Transverse colon (tissue), 4 donors: Measurements from ENCODE around the gene KIF2A. TPM values are rescaled to one million over a fixed set of nuclear protein-coding genes. Genes with fewer than 3 reads are reported as not detected.

Source experiments
- DNase-seq: peaks from one replicate; pipeline ENCODE4 v3.0.0-alpha.2; 2019
- H3K27ac ChIP-seq, 4 donors: fragments of 200-600 bp; sonication (generic); 2 replicates each; pipeline ENCODE4 v1.5.1; 2016 to 2018; ENCODE audit warnings: inconsistent platforms in 4 of 4
- H3K27me3 ChIP-seq: fragments of 200-600 bp; sonication (generic); 2 replicates; pipeline ENCODE4 v1.5.1; 2017; ENCODE audit warnings: inconsistent platforms
- H3K36me3 ChIP-seq, 4 donors: fragments of 200-600 bp; sonication (generic); 2 replicates each; pipeline ENCODE4 v1.5.1; 2017 to 2019; ENCODE audit warnings: inconsistent platforms in 4 of 4
- H3K4me1 ChIP-seq, 4 donors: fragments of 200-600 bp; sonication (generic); 2 replicates each; pipeline ENCODE4 v1.5.1; 2017 to 2020; ENCODE audit warnings: inconsistent platforms in 4 of 4
- H3K4me3 ChIP-seq, 4 donors: fragments of 200-600 bp; sonication (generic); 1 replicate in 1 of 4; 2 replicates in 3 of 4; pipeline versions ENCODE4 v1.5.1 to v1.6.1; 2017 to 2019; ENCODE audit warnings: inconsistent platforms in 4 of 4
- H3K9me3 ChIP-seq, 2 donors: fragments of 200-600 bp; sonication (generic); 2 replicates each; pipeline ENCODE4 v1.5.1; 2017 to 2019; ENCODE audit warnings: inconsistent platforms in 2 of 2
- CTCF ChIP-seq, 5 experiments: fragments of 200-600 bp in 3 of 5; fragments of 450-650 bp in 2 of 5; sonication (generic) in 3 of 5; IDR thresholded peaks; 1 replicate in 2 of 5; 2 replicates in 3 of 5; pipeline ENCODE4 v1.5.1; 2016 to 2017; ENCODE audit warnings: antibody characterized with exemption in 5 of 5, inconsistent platforms in 3 of 5, mild to moderate bottlenecking in 2 of 5, moderate library complexity in 1 of 5
- EP300 ChIP-seq: sonication (generic); formaldehyde crosslinking; IDR thresholded peaks from one replicate; pipeline ENCODE4 v1.6.1; 2017; ENCODE audit warnings: antibody characterized with exemption, low read depth
- POLR2A ChIP-seq: fragments of 450-650 bp; IDR thresholded peaks from one replicate; pipeline ENCODE4 v1.6.1; 2016; ENCODE audit warnings: antibody characterized with exemption, mild to moderate bottlenecking, moderate library complexity
- POLR2AphosphoS5 ChIP-seq, 3 donors: sonication (generic); formaldehyde crosslinking; IDR thresholded peaks; one replicate each; pipeline ENCODE4 v1.6.1; 2016; ENCODE audit warnings: antibody characterized with exemption in 3 of 3
- WGBS, 2 donors: methylation state at CpG; one replicate each; pipeline ENCODE4 v1.1.5; 2018; ENCODE audit warnings: low coverage in 1 of 2; 5-methylcytosine and 5-hydroxymethylcytosine counted together
- in situ Hi-C, 4 donors: fragments of 200-750 bp; cut with MboI; loops; one replicate each; pipeline versions ENCODE4 v1.15.0 to v1.15.1; 2017; ENCODE audit warnings: low sequenced_read_pairs in 3 of 4, low pct_ligation_motif_present in 1 of 4, low pct_unique_long_range_greater_than_20kb in 1 of 4
- intact Hi-C: fragments of 100-400 bp; cut with DNase I; formaldehyde crosslinking; loops from one replicate; pipeline ENCODE4 v1.15.1; 2023; ENCODE audit warnings: low total_unique reads
- total RNA-seq, 4 donors: library from RNA; depleted of rRNA; stranded (reverse); fragments of >200 nt; gene quantifications; one replicate each; pipeline ENCODE4 v1.1.0, GENCODE V29; 2016

KIF2A gene
- total RNA-seq, 4 donors from 2014 or later = 15.3 to 61.9 (median 32.7) TPM

GRCh38 chr5:62403411-62404250 is 97.6 kb downstream of the KIF2A start, which contains the start of gene DIMT1:
Gene DIMT1 (minus strand): TSS chr5:62403905. CDS start chr5:62403772, 133 bp downstream.
- H3K27ac ChIP-seq = peak within 1 kb of the TSS; percentile 88 to 99 (median 98)
- in situ Hi-C loops = no loop called here
- peaks cover 5 to 18% (median 10%) of the 10 kb centered on the region in 4 donors for H3K4me1 ChIP-seq
- no peak for TF ChIP-seq EP300
- peak; percentile 75 for TF ChIP-seq POLR2A
- TF ChIP-seq CTCF (IDR thresholded peaks at IDR 0.05) = peak in 1 of 5 experiments; percentile 18
- peak; percentile 77 to 88 (median 79) for TF ChIP-seq POLR2AphosphoS5 (IDR thresholded peaks at IDR 0.05)
- H3K27me3 ChIP-seq = no peaks in the 10 kb centered on the region
- H3K9me3 ChIP-seq = no peaks in the 10 kb centered on the region
- DNase-seq = peak; percentile 96
- H3K36me3 ChIP-seq = no peaks in the 10 kb centered on the region
- WGBS, 2 donors = 0% methylated on average over 8 to 62 of the region's 66 CpGs
- intact Hi-C loops = no loop called here
- H3K4me3 ChIP-seq = peak within 1 kb of the TSS; percentile 64 to 100 (median 86)

GRCh38 chr5:62412549-62413329 is 106.7 kb downstream of the KIF2A start, which contains the start of gene IPO11:
Gene IPO11 (plus strand): TSS chr5:62412763. CDS start chr5:62437280, 24,517 bp downstream.
- Histone ChIP-seq H3K4me1 (peaks cover 9 to 18% (median 12%) of the 10 kb centered on the region in 4 donors), H3K36me3 (no peaks in the 10 kb centered on the region), H3K9me3 (no peaks in the 10 kb centered on the region), H3K4me3 (peak within 1 kb of the TSS; percentile 61 to 93 (median 86)), H3K27me3 (no peaks in the 10 kb centered on the region), H3K27ac (peak within 1 kb of the TSS; percentile 69 to 90 (median 79))
- in situ Hi-C loops = no loop called here
- DNase-seq = peak; percentile 99
- intact Hi-C loops = no loop called here
- TF ChIP-seq POLR2A (peak; percentile 78), EP300 (no peak), POLR2AphosphoS5 (IDR thresholded peaks at IDR 0.05) (peak; percentile 93), CTCF (IDR thresholded peaks at IDR 0.05) (no peak)
- WGBS, 2 donors = 0 to 2% methylated on average over 8 to 64 of the region's 66 CpGs

DNA sequence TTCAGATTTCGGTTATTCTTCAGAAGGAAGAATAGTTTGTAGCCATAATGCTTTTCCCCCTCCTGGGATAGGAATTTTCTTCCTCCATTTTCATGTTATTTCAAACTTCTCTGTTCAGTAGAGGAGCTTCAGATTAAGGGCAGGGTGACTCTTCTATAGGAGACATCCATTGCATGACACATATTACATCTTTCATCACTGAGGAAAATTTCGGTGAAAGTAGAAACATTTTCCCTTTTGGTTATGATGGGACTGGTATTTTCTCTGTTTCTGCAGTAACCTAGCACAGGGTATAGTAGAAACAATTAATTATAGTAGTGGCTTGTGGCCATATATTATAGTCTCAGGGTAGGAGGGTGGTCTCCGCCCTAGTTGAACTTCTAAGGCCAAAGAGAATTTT is 107.7 kb downstream of the KIF2A start:
- intact Hi-C loops (no loop called here), in situ Hi-C loops (no loop called here)
- no peaks in the 10 kb centered on the region for H3K9me3 ChIP-seq
- H3K4me1 ChIP-seq = peaks cover 9 to 18% (median 12%) of the 10 kb centered on the region in 4 donors
- 54 to 57% methylated on average over 1 to 3 of the region's 3 CpGs for WGBS, 2 donors
- TF ChIP-seq POLR2A (no peak), CTCF (IDR thresholded peaks at IDR 0.05) (no peak), POLR2AphosphoS5 (IDR thresholded peaks at IDR 0.05) (no peak), EP300 (no peak)
- H3K27ac ChIP-seq = no peak overlapping the region
- no peaks in the 10 kb centered on the region for H3K36me3 ChIP-seq
- peak overlapping the region in 3 of 4 donors; percentile 85 to 93 (median 87) for H3K4me3 ChIP-seq
- no peak for DNase-seq
- no peaks in the 10 kb centered on the region for H3K27me3 ChIP-seq
